Measurements from ENCODE around the gene STAT2.
"Not testable (repeated sequence)": the region's sequence is repeated elsewhere in the genome, so short reads cannot be mapped to it uniquely, and the experiment has no call there.

Gene STAT2

DNA sequence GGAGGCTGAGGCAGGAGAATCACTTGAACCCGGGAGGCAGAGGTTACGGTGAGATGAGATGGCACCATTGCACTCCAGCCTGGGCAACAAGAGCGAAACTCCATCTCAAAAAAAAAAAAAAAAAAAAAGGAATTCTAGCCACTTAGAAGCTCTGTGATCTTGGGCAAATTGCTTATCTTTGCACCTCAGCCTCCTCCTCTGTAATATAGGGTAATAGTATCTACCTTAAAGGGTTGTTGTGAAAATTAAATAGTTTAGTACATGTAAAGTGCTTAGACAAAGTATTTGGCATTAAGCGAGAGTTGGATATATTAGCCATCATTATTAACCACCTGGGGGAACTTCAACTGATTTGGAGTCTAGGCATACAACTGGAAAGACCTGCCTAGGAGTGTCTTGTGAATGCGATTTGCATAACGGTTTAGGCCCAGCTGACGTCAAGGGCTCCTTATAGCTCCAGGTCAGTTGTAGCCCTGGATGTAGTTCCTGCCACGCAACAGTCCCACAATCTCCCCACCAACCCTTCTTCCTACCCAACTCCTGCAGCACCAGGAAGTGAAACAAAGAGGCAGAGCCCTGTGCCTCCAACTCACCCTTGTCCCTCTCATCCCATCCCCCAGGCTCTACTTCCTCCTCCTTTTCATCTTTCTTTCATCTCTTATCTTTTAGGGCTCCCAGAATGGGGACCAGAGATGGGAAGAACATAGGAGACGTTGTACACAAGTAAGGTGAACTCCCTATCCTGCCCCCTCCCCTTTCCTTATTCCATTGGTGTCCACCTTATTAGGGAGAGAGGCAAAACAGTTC is 23.3 kb downstream of the STAT2 start:
- Histone ChIP-seq H3K36me3 (ENCODE audit: control insufficient read depth, insufficient read depth, low read length) (0 out of 2 replicates have a peak, but pooled peaks cover 5% of the 10 kb centered on the region), H3K9ac (ENCODE audit: low read length) (no peak overlapping the region), H3K4me1 (ENCODE audit: control insufficient read depth, insufficient read depth, low read length) (peaks cover 37% of the 10 kb centered on the region), H3K27ac (ENCODE audit: low read depth, low read length) (no peak overlapping the region), H3K9me3 (ENCODE audit: control insufficient read depth, insufficient read depth, low read depth, low read length) (no peaks in the 10 kb centered on the region), H3K27me3 (ENCODE audit: control insufficient read depth, insufficient read depth, low read length) (no peaks in the 10 kb centered on the region), H3K4me3 (ENCODE audit: low read depth, low read length) (no peak overlapping the region)

DNA sequence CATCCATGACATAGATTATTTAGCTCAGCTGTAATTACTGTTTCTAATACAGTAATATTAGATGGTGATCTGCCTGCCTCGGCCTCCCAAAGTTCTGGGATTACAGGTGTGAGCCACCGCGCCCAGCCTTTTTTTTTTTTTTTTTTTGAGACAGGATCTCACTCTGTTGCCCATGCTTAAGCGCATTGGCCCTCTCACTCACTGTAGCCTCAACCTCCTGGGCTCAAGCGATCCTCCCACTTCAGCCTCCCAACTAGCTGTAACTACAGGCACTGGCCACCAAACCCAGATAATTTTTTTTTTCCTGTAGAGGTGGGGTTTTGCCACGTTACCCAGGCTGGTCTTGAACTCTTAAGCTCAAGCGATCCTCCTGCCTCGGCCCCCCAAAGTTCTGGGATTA is 24.4 kb downstream of the STAT2 start:
- not testable (repeated sequence) for H3K9me3 ChIP-seq (ENCODE audit: control insufficient read depth, insufficient read depth, low read depth, low read length); H3K36me3 ChIP-seq (ENCODE audit: control insufficient read depth, insufficient read depth, low read length); H3K4me3 ChIP-seq (ENCODE audit: low read depth, low read length); H3K9ac ChIP-seq (ENCODE audit: low read length); H3K27me3 ChIP-seq (ENCODE audit: control insufficient read depth, insufficient read depth, low read length); H3K27ac ChIP-seq (ENCODE audit: low read depth, low read length)
- peaks cover 37% of the 10 kb centered on the region for H3K4me1 ChIP-seq (ENCODE audit: control insufficient read depth, insufficient read depth, low read length)

DNA sequence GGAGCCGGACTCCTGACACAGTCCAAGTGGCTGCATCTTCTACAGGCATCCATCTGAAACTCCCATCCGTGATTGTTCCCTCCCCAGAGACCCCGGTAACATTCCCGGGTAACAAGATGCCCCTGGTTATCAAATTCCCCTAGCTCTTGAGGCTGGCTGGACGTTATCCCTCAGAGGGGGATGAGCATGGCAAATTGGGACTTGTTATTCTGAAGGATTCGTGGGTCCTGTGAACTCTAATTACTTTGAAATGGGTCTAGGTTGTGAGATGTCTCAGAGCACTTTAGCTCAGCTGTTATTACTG is 25.5 kb downstream of the STAT2 start:
- no peaks in the 10 kb centered on the region for H3K36me3 ChIP-seq (ENCODE audit: control insufficient read depth, insufficient read depth, low read length)
- H3K27ac ChIP-seq (ENCODE audit: low read depth, low read length), result peak overlapping the region; percentile 58; the same call in 1 of the 2 replicates

DNA sequence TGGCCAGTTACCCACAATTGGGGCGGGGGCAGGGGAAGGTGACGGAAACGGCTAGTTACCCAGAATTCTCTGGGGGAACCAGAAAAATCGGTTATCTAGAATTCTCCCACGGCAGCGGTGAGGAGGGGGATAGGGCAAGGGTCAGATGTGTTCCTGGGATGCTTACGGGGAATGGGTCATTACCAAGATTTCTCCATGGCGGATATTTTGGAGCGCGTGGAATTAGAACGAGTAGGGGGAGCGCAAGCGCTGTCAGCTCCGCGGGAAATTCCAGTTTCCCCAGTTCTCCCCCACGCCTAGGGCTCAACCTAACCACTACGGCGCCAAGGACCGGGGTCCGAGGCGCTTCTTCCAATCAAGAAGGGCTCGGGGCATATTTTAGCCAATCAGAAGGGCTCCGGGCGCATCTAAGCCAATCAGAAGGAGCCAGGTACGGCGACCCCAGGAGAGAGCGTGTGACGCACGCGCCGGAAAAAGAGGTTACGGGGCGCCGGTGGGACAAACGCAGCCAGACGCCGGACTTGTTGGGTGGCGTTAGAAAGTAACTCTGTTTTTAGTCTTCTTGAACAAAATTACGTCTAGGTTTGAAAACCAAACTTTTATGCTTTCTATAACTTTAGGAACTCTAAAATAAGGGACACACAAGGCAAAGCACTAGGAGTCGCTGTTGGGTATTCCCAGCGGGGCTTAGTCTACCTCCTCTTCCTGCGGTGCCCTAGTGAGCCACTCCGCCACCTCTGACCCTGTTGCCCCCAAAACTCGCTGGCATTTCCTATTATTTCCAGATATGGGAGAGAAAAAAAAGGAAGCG is 26.0 kb downstream of the STAT2 start, which contains the start of gene PAN2:
Gene PAN2, minus strand, starts transcription at position 322 of the 811 bp plus-strand sequence. CDS start 906 bp downstream, outside the sequence.
- Histone ChIP-seq H3K9me3 (ENCODE audit: control insufficient read depth, insufficient read depth, low read depth, low read length) (no peaks in the 10 kb centered on the region), H3K36me3 (ENCODE audit: control insufficient read depth, insufficient read depth, low read length) (no peaks in the 10 kb centered on the region), H3K27me3 (ENCODE audit: control insufficient read depth, insufficient read depth, low read length) (no peaks in the 10 kb centered on the region), H3K27ac (ENCODE audit: low read depth, low read length) (peak within 1 kb of the TSS; percentile 58), H3K4me1 (ENCODE audit: control insufficient read depth, insufficient read depth, low read length) (peaks cover 30% of the 10 kb centered on the region), H3K9ac (ENCODE audit: low read length) (peak within 1 kb of the TSS; percentile 89), H3K4me3 (ENCODE audit: low read depth, low read length) (peak within 1 kb of the TSS; percentile 73)

More for the DNA sequence above, 25.5 kb downstream of the STAT2 start:
- Histone ChIP-seq H3K9ac (ENCODE audit: low read length) (peak overlapping the region; percentile 89), H3K27me3 (ENCODE audit: control insufficient read depth, insufficient read depth, low read length) (no peaks in the 10 kb centered on the region), H3K4me1 (ENCODE audit: control insufficient read depth, insufficient read depth, low read length) (peaks cover 36% of the 10 kb centered on the region), H3K4me3 (ENCODE audit: low read depth, low read length) (peak overlapping the region; percentile 73), H3K9me3 (ENCODE audit: control insufficient read depth, insufficient read depth, low read depth, low read length) (no peaks in the 10 kb centered on the region)

DNA sequence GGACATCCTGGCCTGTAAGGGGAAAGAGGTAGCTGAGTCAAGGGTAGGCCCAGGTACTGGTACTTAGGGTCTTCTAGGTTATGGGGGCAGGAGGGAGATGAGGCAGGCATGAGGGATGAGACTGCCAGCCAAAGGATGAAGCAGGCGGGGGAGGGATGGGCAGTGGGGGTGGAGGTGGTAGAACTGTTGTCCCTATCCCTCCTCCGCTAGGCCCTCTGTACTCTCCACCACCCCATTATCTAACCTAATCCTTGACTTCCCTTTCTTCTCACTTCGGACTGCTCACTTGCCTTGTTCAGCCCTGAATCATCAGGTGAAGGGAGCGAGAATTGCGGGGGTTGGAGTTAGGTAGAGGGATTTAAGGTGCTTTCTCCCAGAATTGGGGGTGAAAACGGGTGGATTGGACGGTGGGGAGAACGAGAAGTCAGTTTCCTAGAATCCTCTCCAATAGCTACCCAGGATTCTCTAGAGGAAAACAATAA is 26.7 kb downstream of the STAT2 start:
- H3K9ac ChIP-seq (ENCODE audit: low read length), result peak overlapping the region; percentile 89
- H3K27ac ChIP-seq (ENCODE audit: low read depth, low read length), result peak overlapping the region; percentile 58
- H3K4me1 ChIP-seq (ENCODE audit: control insufficient read depth, insufficient read depth, low read length), result peaks cover 25% of the 10 kb centered on the region
- H3K9me3 ChIP-seq (ENCODE audit: control insufficient read depth, insufficient read depth, low read depth, low read length), result no peaks in the 10 kb centered on the region
- H3K36me3 ChIP-seq (ENCODE audit: control insufficient read depth, insufficient read depth, low read length), result 0 out of 2 replicates have a peak, but pooled peaks cover 4% of the 10 kb centered on the region
- peak overlapping the region; percentile 73 for H3K4me3 ChIP-seq (ENCODE audit: low read depth, low read length)
- no peaks in the 10 kb centered on the region for H3K27me3 ChIP-seq (ENCODE audit: control insufficient read depth, insufficient read depth, low read length)

DNA sequence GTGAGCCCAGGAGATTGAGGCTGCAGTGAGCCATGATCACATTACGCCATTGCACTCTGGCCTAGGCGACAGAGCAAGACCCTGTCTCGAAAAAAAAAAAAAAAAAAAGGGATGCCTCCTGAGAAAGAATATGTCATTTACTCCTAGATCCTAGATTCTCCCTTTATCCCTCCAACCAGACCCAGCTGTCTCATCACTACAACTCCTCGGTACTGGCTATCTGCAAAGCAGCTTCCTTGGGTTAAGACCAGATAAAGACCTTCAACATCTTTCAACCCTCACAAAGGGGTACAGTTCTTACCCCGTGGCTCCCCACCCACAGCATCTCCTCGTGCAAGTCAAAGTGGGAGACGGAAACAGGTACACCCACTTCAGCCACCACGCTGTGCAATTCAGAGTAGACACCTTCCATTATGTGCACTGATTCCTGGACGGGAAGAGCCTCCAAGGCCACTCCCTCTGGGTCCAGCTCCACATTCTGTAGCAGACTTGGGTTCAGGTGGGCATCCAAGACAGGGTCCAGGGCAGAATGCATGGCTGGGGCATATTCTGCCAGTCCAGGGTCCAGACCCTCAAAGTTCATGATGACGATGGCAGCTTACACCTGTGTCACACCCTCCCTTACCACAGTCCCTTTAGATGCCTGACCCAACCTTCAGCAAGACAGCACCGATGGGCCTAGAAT is 27.3 kb downstream of the STAT2 start:
- Histone ChIP-seq H3K36me3 (ENCODE audit: control insufficient read depth, insufficient read depth, low read length) (peaks cover 10% of the 10 kb centered on the region), H3K4me1 (ENCODE audit: control insufficient read depth, insufficient read depth, low read length) (peaks cover 19% of the 10 kb centered on the region), H3K27ac (ENCODE audit: low read depth, low read length) (peak overlapping the region; percentile 58; the same call in 1 of the 2 replicates), H3K9me3 (ENCODE audit: control insufficient read depth, insufficient read depth, low read depth, low read length) (no peaks in the 10 kb centered on the region), H3K9ac (ENCODE audit: low read length) (peak overlapping the region; percentile 89), H3K4me3 (ENCODE audit: low read depth, low read length) (peak overlapping the region; percentile 73), H3K27me3 (ENCODE audit: control insufficient read depth, insufficient read depth, low read length) (no peaks in the 10 kb centered on the region)

DNA sequence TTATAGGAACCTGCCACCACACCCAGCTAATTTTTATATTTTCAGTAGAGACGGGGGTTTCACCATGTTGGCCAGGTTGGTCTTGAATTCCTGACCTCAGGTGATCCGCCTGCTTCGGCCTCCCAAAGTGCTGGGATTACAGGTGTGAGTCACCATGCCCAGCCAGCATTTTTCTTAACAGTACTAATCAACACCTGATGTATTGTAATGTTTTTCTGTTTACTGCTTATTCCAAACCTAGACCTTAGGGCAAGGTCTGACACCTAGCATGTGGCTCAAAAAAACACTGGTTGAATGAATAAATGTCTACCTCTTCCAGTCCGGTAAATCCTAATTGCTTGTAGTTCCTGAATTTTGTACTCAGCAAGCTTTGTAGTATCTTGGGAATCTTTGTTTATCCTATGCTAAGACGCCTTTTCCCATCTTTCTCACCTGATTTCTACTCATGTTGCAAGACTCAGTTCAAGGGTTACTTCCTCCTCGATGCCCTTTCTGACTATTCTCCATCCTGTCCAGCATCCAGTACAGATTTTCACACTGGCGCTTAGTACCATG is 28.9 kb downstream of the STAT2 start:
- Histone ChIP-seq H3K27ac (ENCODE audit: low read depth, low read length) (no peak overlapping the region), H3K4me1 (ENCODE audit: control insufficient read depth, insufficient read depth, low read length) (peaks cover 11% of the 10 kb centered on the region), H3K27me3 (ENCODE audit: control insufficient read depth, insufficient read depth, low read length) (no peaks in the 10 kb centered on the region), H3K9me3 (ENCODE audit: control insufficient read depth, insufficient read depth, low read depth, low read length) (no peaks in the 10 kb centered on the region), H3K9ac (ENCODE audit: low read length) (no peak overlapping the region), H3K4me3 (ENCODE audit: low read depth, low read length) (no peak overlapping the region), H3K36me3 (ENCODE audit: control insufficient read depth, insufficient read depth, low read length) (peaks cover 26% of the 10 kb centered on the region)

DNA sequence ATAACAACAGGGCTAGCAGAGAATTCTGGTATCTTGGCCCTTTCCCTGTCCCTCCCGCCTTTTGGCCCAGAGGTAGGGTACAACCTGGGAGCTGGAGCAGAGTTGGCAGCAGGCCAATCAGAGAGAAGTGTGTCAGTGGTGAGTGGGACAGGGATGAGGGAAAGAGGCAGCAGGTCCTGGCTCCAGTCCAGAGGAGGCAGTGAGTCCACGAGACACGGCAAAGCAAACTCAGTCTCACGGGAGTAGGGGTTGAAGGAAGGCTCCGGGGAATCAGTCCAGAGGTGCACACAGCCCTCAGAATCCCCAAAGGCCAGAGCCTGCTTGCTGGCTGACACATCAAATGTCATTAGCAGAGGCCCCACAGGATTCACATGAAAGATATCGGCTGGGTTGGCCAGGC is 33.4 kb downstream of the STAT2 start:
- H3K9ac ChIP-seq (ENCODE audit: low read length), result no peak overlapping the region
- H3K27ac ChIP-seq (ENCODE audit: low read depth, low read length), result no peak overlapping the region
- H3K9me3 ChIP-seq (ENCODE audit: control insufficient read depth, insufficient read depth, low read depth, low read length), result no peaks in the 10 kb centered on the region
- no peak overlapping the region for H3K4me3 ChIP-seq (ENCODE audit: low read depth, low read length)
- no peaks in the 10 kb centered on the region for H3K27me3 ChIP-seq (ENCODE audit: control insufficient read depth, insufficient read depth, low read length)
- H3K4me1 ChIP-seq (ENCODE audit: control insufficient read depth, insufficient read depth, low read length), result no peaks in the 10 kb centered on the region
- H3K36me3 ChIP-seq (ENCODE audit: control insufficient read depth, insufficient read depth, low read length), result peaks cover 69% of the 10 kb centered on the region

DNA sequence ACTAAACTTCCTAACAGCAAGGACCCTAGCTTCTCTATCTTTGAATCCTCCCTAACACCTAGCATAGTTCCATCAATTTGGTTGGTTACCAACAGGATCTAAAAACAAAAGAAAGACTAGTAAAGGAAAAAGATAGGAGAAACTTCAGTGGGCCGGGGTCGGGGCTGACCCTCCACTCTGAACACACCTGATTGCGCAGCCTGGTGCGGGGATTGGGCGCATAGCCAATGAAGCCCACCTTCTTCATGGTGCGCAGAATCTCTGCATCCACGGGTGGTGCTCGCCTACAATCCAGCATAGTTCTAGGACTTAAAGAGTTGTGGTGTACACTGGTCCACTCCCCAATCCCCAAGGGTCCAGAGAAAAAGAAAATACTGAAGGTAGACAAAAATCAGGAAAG is 33.8 kb downstream of the STAT2 start:
- H3K27ac ChIP-seq (ENCODE audit: low read depth, low read length), result no peak overlapping the region
- H3K36me3 ChIP-seq (ENCODE audit: control insufficient read depth, insufficient read depth, low read length), result peaks cover 70% of the 10 kb centered on the region
- no peak overlapping the region for H3K4me3 ChIP-seq (ENCODE audit: low read depth, low read length)
- H3K27me3 ChIP-seq (ENCODE audit: control insufficient read depth, insufficient read depth, low read length), result no peaks in the 10 kb centered on the region
- H3K9ac ChIP-seq (ENCODE audit: low read length), result no peak overlapping the region
- H3K4me1 ChIP-seq (ENCODE audit: control insufficient read depth, insufficient read depth, low read length), result no peaks in the 10 kb centered on the region
- H3K9me3 ChIP-seq (ENCODE audit: control insufficient read depth, insufficient read depth, low read depth, low read length), result no peaks in the 10 kb centered on the region

DNA sequence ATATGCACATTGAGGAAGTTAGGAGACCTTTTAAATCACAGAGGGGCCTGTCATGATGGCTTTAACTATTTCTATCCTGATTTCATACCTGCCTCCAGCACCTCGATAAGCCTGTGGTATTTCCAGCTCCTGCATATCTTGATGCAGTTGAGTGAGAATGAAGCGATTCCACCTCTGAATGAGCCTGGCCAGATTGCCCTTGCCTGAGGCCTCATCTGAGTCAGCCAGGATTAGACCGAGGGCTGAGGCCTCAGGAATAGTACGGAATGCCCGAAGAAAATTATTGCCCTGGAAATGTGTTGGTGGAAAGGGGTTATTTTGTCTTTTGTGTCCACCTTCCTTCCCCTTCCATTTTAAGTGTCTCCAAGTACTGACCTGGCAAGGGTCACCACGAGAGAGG is 35.7 kb downstream of the STAT2 start:
- no peaks in the 10 kb centered on the region for H3K4me1 ChIP-seq (ENCODE audit: control insufficient read depth, insufficient read depth, low read length)
- peaks cover 81% of the 10 kb centered on the region for H3K36me3 ChIP-seq (ENCODE audit: control insufficient read depth, insufficient read depth, low read length)
- H3K4me3 ChIP-seq (ENCODE audit: low read depth, low read length), result no peak overlapping the region
- no peak overlapping the region for H3K9ac ChIP-seq (ENCODE audit: low read length)
- no peaks in the 10 kb centered on the region for H3K27me3 ChIP-seq (ENCODE audit: control insufficient read depth, insufficient read depth, low read length)
- no peaks in the 10 kb centered on the region for H3K9me3 ChIP-seq (ENCODE audit: control insufficient read depth, insufficient read depth, low read depth, low read length)
- H3K27ac ChIP-seq (ENCODE audit: low read depth, low read length), result no peak overlapping the region

Measured in HUES6 (cell line).